ENCODE results near the gene GRM5. TPM values are rescaled to one million over a fixed set of nuclear protein-coding genes. Genes with fewer than 3 reads are reported as not detected.
"Not testable (repeated sequence)": the region's sequence is repeated elsewhere in the genome, so short reads cannot be mapped to it uniquely, and the experiment has no call there.

GRM5 gene
- total RNA-seq, 1 donor from 2014 or later: 0.21 TPM

- no peak for DNase-seq
Measured at GRCh38 chr11:88537613-88538012, 528.2 kb downstream of the GRM5 start.

GRCh38 chr11:88536616-88537265 is 529.0 kb downstream of the GRM5 start:
- no peak for DNase-seq

- peak; percentile 68 for DNase-seq
Measured at GRCh38 chr11:88535916-88536547, 529.8 kb downstream of the GRM5 start.

GRCh38 chr11:88535266-88535665 is 530.5 kb downstream of the GRM5 start:
- no peak for DNase-seq

GRCh38 chr11:88534706-88535105 is 531.1 kb downstream of the GRM5 start:
- not testable (repeated sequence) for DNase-seq

GRCh38 chr11:88534185-88534584 is 531.6 kb downstream of the GRM5 start:
- DNase-seq: no peak

GRCh38 chr11:88533001-88533400 is 532.8 kb downstream of the GRM5 start:
- no peak for DNase-seq

- no peak for DNase-seq
Measured at GRCh38 chr11:88531831-88532230, 534.0 kb downstream of the GRM5 start.

- no peak for DNase-seq
Measured at GRCh38 chr11:88529426-88529825, 536.4 kb downstream of the GRM5 start.

- no peak for DNase-seq
Measured at GRCh38 chr11:88523386-88524071, 542.3 kb downstream of the GRM5 start.

GRCh38 chr11:88522624-88523385 is 543.0 kb downstream of the GRM5 start:
- DNase-seq: no peak

GRCh38 chr11:88521799-88522201 is 544.0 kb downstream of the GRM5 start:
- DNase-seq: peak; percentile 26

- DNase-seq: no peak
Measured at GRCh38 chr11:88521399-88521798, 544.4 kb downstream of the GRM5 start.

- no peak for DNase-seq
Measured at GRCh38 chr11:88520391-88520790, 545.4 kb downstream of the GRM5 start.

GRCh38 chr11:88515002-88515401 is 550.8 kb downstream of the GRM5 start:
- no peak for DNase-seq

GRCh38 chr11:88511006-88511405 is 554.8 kb downstream of the GRM5 start:
- DNase-seq: no peak

- DNase-seq: peak; percentile 45
Measured at GRCh38 chr11:88508759-88509581, 556.8 kb downstream of the GRM5 start.

- no peak for DNase-seq
Measured at GRCh38 chr11:88508418-88508758, 557.4 kb downstream of the GRM5 start.

GRCh38 chr11:88507771-88508417 is 557.9 kb downstream of the GRM5 start:
- peak; percentile 12 for DNase-seq

- DNase-seq: no peak
Measured at GRCh38 chr11:88501541-88501940, 564.2 kb downstream of the GRM5 start.

GRCh38 chr11:88495836-88496235 is 569.9 kb downstream of the GRM5 start:
- no peak for DNase-seq
